Left kidney (tissue), 2 donors: ENCODE measurements around the gene FAM131B. TPM values are rescaled to one million over a fixed set of nuclear protein-coding genes. Genes with fewer than 3 reads are reported as not detected.
"Not testable (repeated sequence)": the region's sequence is repeated elsewhere in the genome, so short reads cannot be mapped to it uniquely, and the experiment has no call there.

ENCODE experiments used
- DNase-seq: peaks from one replicate; pipeline ENCODE4 v3.0.0-alpha.2; 2013
- polyA plus RNA-seq: library from polyadenylated mRNA; unstranded; fragments of 120-200 nt; gene quantifications from one replicate; pipeline ENCODE4 v1.2.1, GENCODE V29; 2013; ENCODE audit not compliant: insufficient read length

Gene FAM131B
- polyA plus RNA-seq, 1 donor: 2.1 TPM

DNA sequence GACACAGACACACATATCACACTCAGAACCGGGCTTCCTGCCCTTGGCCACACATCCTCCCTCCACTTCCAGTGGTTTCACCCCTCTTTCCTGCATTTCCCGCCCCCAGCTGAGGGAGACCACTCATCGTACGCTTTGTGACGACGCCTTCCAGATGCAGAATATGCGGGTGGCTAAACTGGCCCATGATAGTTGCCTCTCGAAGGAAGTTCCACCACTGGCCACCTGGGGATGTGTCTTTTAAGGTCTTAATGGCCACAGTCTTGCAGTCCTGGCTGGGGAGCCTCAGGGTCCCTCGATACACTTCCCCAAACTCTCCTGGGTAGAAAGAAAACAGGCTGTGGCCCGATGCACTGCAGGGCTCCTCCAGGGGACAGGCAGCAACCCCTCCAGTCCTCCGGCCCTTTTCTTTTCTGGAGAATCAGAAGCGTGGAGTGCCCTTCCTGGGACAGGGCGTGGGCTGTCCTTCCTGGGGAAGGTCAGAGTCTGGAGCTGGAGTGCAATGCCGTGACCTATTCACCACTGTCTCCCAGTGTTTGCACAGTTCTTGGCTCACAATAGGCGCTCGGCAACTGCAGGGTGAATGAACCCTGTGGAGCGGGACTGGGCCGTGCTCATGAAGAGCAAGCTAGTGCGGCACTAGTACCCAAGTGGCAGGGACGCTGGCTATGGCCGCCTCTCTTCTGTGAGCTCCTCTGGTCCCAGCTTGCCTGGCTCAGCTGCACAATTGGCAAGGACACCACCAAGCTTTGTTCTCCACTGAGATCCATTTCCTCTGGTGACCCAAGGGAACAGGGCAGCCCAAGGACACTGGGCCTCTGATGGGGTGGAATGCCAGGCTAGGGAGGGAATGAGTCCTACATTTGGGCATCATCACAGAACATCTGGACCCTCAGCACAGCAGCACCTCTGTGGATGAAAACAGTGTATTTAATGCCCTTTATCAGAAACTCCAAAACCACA, 33.0 kb upstream of the FAM131B start:
- no peak for DNase-seq

DNA sequence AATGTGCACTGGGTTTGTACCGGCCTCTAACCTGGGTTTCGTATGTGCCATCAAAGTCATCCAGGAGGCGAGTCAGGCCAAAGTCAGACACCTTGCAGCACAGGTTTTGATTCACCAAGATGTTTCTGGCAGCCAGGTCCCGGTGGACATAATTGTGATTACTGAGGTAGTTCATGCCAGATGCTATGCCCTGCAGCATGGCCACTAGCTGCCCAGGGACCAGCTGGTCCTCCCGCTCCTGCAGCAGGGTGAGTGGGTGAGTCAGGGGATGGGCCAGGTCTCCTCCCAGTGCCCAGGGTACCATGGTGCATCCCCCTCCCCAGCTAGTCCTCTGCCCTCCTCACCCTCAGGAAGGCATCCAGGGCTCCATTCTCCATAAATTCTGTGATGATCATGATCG, 32.3 kb upstream of the FAM131B start:
- no peak for DNase-seq

- no peak for DNase-seq
These were observed 31.6 kb upstream of the FAM131B start for GRCh38 chr7:143394068-143394467.

DNA sequence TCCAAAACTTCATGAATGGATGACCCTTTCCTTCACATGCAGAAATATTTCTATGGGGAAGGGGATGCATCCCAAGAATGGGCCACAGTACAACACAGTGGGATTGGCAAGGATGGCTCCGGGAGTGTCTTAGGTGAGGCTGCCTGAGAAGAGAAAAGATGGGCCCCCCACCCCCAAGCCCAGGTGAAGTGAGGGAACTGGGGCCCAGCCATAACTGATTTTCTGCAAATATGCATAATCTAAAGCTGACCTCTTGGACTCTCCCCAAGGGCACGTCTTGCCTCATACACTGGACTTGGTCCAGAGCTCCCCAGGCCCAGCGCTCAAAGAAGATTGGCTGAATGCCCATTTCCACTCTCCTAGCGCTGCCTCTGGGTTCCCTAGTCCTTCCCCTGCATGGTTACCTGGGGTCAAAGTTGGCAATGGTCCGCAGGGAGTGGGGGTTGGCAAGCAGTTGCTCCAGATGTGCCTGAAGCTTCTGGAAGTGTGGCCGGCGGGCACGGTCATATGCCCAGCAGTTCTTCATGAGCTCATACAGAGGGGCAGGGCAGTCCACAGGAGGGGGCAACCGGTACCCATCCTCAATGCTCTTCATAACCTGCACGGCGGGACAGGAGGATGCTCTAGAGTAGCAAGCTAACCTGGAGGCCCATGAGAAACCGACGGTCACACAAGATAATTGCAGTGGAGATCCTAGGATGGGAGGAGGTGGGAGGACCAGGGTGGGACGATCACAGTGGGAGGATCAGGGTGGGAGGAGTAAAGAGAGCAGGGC, 30.9 kb upstream of the FAM131B start:
- no peak for DNase-seq

- DNase-seq: no peak
These were observed 30.4 kb upstream of the FAM131B start for GRCh38 chr7:143392875-143393266.

- not testable (repeated sequence) for DNase-seq
These were observed 29.9 kb upstream of the FAM131B start for GRCh38 chr7:143392427-143392826.

DNA sequence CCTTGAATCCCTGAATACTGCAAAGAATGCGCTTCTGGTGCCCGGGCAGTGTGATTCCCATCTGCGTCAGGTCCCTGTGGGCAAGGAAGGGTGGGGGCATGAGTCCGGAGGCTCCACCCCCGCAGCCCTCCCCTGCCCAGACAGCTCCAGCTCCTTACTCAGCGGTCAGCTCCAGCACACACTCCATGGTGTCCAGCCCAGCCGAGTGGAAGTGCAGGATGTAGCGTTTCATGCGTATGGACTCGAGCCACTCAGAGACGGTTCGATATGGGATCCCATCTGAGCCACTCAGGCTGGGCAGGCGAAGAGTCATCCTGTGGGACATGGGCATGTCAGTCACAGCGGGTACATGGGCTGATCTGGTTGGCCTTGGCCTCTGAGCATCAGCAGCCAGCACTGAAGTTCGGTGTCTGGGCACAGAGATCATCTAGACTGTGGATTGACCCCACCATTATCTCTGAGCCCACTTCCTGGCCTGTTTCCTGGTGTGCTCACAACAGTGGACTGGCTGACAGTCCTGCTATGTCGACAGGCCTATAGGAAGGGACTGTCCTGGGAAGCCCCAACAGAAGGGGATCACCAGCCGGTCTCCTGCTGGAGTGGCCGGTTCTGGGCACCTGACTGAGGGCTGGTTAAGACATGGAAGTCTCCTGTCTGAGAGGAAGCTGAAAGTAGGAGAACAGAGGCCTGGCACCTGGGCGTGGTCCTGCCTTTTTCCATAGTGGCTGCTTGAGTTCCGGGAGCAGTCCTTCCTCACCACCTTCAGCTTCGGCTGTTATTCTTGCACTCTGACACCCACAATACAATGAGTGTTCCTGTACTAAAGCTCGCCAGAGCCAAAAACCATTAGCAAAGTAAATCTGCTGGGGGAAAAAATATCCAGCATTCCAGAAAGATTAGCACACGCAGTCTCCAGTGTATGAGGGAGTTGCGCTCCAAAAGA, 29.2 kb upstream of the FAM131B start:
- no peak for DNase-seq

- DNase-seq: no peak
These were observed 28.3 kb upstream of the FAM131B start for GRCh38 chr7:143390773-143391317.

GRCh38 chr7:143390104-143390772, 27.7 kb upstream of the FAM131B start:
- no peak for DNase-seq

- DNase-seq: no peak
These were observed 27.0 kb upstream of the FAM131B start for GRCh38 chr7:143389316-143390103.

DNA sequence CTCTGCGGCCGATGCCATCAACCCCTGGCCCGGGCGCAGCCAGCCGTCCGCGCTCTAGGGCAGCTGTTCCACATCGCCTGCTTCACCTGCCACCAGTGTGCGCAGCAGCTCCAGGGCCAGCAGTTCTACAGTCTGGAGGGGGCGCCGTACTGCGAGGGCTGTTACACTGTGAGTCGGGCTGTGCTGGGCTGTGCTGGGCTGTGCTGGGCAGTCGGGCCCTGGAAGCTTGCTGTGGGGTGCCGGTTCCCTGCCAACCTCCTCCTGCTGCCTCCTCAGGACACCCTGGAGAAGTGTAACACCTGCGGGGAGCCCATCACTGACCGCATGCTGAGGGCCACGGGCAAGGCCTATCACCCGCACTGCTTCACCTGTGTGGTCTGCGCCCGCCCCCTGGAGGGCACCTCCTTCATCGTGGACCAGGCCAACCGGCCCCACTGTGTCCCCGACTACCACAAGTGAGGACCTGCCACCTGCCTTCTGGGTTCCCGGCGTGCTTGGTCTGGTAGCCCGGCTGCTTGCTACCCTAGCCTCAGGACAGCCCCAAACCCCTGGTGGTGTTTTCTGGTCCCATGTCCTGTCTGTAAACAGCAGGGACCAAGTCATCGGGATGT, 26.1 kb upstream of the FAM131B start:
- no peak for DNase-seq

- no peak for DNase-seq
These were observed 25.5 kb upstream of the FAM131B start for GRCh38 chr7:143388051-143388450.

DNA sequence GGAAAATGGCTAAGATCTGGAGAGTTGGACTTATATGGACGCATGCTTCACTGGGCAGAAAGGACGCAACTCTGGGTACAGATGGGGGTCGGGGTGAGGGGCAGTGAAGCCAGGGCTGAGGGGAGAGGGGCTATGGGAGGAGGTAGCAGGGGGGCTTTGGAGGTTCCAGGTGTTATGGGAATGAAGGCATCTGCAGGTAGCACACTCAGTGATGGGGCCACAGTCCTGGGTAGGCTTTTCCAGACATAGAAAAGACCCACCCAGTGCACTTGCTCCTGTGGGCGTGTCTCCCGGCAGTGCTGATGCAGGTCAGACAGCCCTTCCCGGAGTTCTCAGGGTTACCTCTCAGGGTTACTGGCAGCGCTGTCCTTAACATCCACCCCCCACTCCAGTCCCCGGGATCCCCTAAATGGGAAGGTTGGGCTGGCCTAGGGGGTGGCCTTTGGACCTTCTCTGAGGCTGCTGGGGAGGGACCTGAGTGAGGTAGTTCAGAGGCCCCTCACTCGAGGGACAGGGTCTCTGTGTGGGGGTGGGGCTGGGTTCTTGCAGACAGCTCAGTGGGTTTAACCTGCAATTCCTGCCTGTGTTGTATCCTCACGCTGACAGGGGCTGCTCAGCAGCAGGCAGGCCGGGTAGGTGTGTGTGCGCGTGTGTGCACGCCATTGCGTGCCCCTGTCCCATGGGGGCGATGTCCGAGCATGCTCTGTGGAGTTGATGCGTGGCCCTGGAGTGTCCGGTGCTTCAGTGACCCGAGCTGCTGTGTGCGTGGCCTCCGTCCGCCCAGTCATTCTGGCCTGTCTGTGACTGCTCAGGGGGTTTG, 24.9 kb upstream of the FAM131B start:
- DNase-seq: no peak

GRCh38 chr7:143385891-143386781, 23.6 kb upstream of the FAM131B start:
- no peak for DNase-seq

DNA sequence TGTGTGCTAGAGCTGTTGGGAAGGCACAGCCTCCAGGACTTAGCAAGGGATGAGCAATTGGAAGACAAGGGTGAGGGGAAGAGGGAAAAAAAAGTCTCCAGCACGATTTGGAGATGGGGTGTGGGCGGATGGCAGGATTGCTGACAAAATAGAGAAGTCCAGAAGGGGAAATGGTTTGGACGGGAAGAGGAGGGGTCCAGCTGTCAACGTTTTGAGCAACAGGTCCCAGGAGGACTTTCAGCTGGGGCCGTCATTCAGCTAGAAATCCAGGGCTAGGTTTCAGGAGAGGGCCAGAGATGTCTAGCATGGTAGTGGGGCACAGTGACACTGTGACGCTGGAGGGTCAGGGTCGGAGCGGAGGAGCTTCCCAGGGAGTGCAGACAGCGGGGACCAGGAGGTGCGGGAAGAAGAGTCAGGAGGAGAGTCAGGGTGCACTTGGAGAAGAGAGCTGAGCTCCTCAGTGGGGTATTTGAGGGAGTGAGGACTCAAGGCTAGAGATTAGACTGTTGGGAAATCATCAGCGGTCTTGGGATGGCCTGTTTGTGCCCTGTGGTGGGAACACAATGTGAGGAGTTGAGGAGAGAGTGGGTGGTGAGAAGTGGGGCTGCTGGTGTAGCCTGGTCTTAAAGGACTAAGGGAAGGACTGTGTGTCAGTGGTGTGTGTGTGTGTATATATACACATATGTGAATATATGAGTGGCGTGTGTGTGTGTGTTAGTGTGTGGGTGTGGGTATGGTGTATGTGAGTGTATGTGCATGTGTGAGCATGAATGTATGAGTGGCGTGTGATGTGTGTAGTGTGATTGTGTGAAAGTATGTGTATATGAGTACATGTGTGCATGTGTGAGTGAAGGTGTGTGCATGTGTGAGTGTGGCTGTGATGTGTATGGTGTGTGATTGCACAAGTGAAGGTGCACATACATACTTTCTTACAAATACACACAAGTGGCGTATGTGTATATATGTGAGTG, 22.4 kb upstream of the FAM131B start:
- DNase-seq: no peak

- DNase-seq: no peak
These were observed 21.6 kb upstream of the FAM131B start for GRCh38 chr7:143384148-143384547.

DNA sequence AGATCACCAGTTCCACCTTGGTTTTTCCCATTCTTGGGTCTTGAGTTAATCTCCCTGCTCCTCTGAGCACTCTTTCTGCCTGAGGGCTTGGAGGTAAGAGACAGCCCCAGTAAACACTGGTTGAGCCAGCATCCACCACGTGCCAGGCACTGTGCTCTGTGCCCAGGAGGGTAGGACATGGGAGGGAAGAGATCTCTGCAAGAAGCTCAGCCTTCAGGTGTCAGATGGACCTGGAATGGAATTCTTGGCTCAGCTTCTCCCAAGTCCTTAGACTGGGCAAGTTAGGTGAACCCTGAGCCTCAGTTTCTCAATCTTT, 21.1 kb upstream of the FAM131B start:
- DNase-seq: no peak
